IMR-90 (cell line): Measurements from ENCODE around the gene RNF213.
"Not testable (repeated sequence)": the region's sequence is repeated elsewhere in the genome, so short reads cannot be mapped to it uniquely, and the experiment has no call there.

ENCODE experiments used
- CEBPB ChIP-seq: IDR thresholded peaks from 2 replicates; pipeline ENCODE4 v1.6.1; 2012; ENCODE audit warnings: low read depth, low read length, improper control_type of control experiment
- CHD1 ChIP-seq: IDR thresholded peaks from 2 replicates; pipeline ENCODE4 v1.6.1; 2012; ENCODE audit warnings: low read depth, low read length, improper control_type of control experiment
- CTCF ChIP-seq: conservative IDR thresholded peaks from 2 replicates; pipeline ENCODE4 v1.5.1; 2012; ENCODE audit warnings: mild to moderate bottlenecking, low read depth, low read length, improper control_type of control experiment
- MAFK ChIP-seq: IDR thresholded peaks from 2 replicates; pipeline ENCODE4 v1.6.1; 2012; ENCODE audit warnings: low read depth, low read length, improper control_type of control experiment
- MAZ ChIP-seq: IDR thresholded peaks from 2 replicates; pipeline ENCODE4 v1.6.1; 2012; ENCODE audit warnings: low read depth, mild to moderate bottlenecking, low read length, improper control_type of control experiment, moderate library complexity, borderline replicate concordance
- MXI1 ChIP-seq: IDR thresholded peaks from 2 replicates; pipeline ENCODE4 v1.6.1; 2012; ENCODE audit warnings: low read depth, mild to moderate bottlenecking, low read length, moderate library complexity, borderline replicate concordance
- NFE2L2 ChIP-seq: fragments of 150-350 bp; IDR thresholded peaks from 2 replicates; pipeline ENCODE4 v1.6.1; 2016; ENCODE audit warnings: low read depth, mild to moderate bottlenecking, low read length
- POLR2A ChIP-seq: IDR thresholded peaks from 2 replicates; pipeline ENCODE4 v1.6.1; 2012; ENCODE audit warnings: mild to moderate bottlenecking, low read depth, low read length
- RAD21 ChIP-seq: IDR thresholded peaks from 2 replicates; pipeline ENCODE4 v1.6.1; 2012; ENCODE audit warnings: low read length, improper control_type of control experiment
- RCOR1 ChIP-seq: IDR thresholded peaks from 2 replicates; pipeline ENCODE4 v1.6.1; 2012; ENCODE audit warnings: mild to moderate bottlenecking, low read length, improper control_type of control experiment; ENCODE audit not compliant: insufficient replicate concordance
- RFX5 ChIP-seq: IDR thresholded peaks from 2 replicates; pipeline ENCODE4 v1.8.0; 2012; ENCODE audit warnings: low read depth, mild to moderate bottlenecking, low read length, moderate library complexity
- USF2 ChIP-seq: fragments of 150-350 bp; IDR thresholded peaks from 2 replicates; pipeline ENCODE4 v1.6.1; 2017; ENCODE audit warnings: mild to moderate bottlenecking, antibody characterized with exemption, low read length, low read depth
- TF ChIP-seq, protein P1 (sequence below): fragments of 150-350 bp; IDR thresholded peaks from 2 replicates; pipeline ENCODE4 v1.6.1; 2016; ENCODE audit warnings: low read depth, mild to moderate bottlenecking, low read length, moderate library complexity, borderline replicate concordance

DNA sequence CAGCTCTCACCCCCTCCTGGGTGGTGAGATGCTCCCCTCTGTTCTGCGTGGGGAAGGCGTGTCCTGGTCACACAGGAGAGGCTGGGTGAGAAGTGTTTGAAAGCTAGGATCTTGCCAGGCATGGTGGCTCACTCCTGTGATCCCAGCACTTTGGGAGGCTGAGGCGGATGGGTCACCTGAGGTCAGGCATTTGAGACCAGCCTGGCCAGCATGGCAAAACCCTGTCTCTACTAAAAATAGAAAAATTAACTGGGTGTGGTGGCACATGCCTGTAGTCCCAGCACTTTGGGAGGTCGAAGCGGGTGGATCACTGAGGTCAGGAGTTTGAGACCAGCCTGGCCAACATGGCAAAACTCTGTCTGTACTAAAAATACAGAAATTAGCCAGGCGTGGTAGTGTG lies 16.2 kb upstream of the RNF213 start:
- not testable (repeated sequence) for TF ChIP-seq CTCF, POLR2A, USF2, CEBPB, MAZ, CHD1, RAD21, MAFK, MXI1, RFX5, RCOR1, NFE2L2
- TF ChIP-seq, protein P1, sequence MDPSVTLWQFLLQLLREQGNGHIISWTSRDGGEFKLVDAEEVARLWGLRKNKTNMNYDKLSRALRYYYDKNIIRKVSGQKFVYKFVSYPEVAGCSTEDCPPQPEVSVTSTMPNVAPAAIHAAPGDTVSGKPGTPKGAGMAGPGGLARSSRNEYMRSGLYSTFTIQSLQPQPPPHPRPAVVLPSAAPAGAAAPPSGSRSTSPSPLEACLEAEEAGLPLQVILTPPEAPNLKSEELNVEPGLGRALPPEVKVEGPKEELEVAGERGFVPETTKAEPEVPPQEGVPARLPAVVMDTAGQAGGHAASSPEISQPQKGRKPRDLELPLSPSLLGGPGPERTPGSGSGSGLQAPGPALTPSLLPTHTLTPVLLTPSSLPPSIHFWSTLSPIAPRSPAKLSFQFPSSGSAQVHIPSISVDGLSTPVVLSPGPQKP: not testable (repeated sequence)
